K562 (cell line): ENCODE results near the gene GSTO2. TPM values are rescaled to one million over a fixed set of nuclear protein-coding genes. Genes with fewer than 3 reads are reported as not detected.

ENCODE experiments used
- CEBPG ChIP-seq, 3 experiments: fragments of 200-800 bp in 1 of 3; sonication (Bioruptor generic) in 1 of 3; sonication (generic) in 1 of 3; formaldehyde crosslinking in 1 of 3; IDR thresholded peaks in 2 of 3; conservative IDR thresholded peaks in 1 of 3; 2 replicates each; pipeline versions ENCODE4 v1.6.1 to v1.8.0; 2016 to 2022; ENCODE audit warnings: missing compliant biosample characterization in 2 of 3, missing genetic modification characterization in 2 of 3, mild to moderate bottlenecking in 1 of 3, missing genetic modification reagents in 1 of 3
- CXXC5 ChIP-seq: fragments of 250-450 bp; sonication (Bioruptor Pico); IDR thresholded peaks from 2 replicates; pipeline ENCODE4 v1.8.0; 2022; ENCODE audit warnings: inconsistent platforms, mild to moderate bottlenecking, moderate library complexity
- DMBX1 ChIP-seq: fragments of 250-450 bp; sonication (Bioruptor Pico); IDR thresholded peaks from 2 replicates; pipeline ENCODE4 v1.8.0; 2022; ENCODE audit warnings: inconsistent platforms, mild to moderate bottlenecking, moderate library complexity, borderline replicate concordance
- FOXA3 ChIP-seq, 2 experiments: fragments of 450-650 bp in 1 of 2; sonication (generic) in 1 of 2; formaldehyde crosslinking; IDR thresholded peaks in 1 of 2; conservative IDR thresholded peaks in 1 of 2; 2 replicates each; pipeline versions ENCODE4 v1.4.0 to v1.8.0; 2020 to 2022; ENCODE audit warnings: mild to moderate bottlenecking in 2 of 2, missing genetic modification reagents in 1 of 2
- GTF2F1 ChIP-seq: IDR thresholded peaks from 2 replicates; pipeline ENCODE4 v1.6.1; 2011; ENCODE audit warnings: low read depth, low read length, improper control_type of control experiment
- MCM7 ChIP-seq, 2 experiments: fragments of 450-650 bp; IDR thresholded peaks; 2 replicates each; pipeline ENCODE4 v1.6.1; 2016 to 2018
- NCOA4 ChIP-seq: fragments of 450-650 bp; IDR thresholded peaks from 2 replicates; pipeline ENCODE4 v1.6.1; 2018; ENCODE audit warnings: mild to moderate bottlenecking; ENCODE audit not compliant: partially characterized antibody
- PURB ChIP-seq: sonication (generic); formaldehyde crosslinking; IDR thresholded peaks from 2 replicates; pipeline ENCODE4 v1.9.0; 2021; ENCODE audit warnings: low read depth, mild to moderate bottlenecking, missing genetic modification reagents
- RBM14 ChIP-seq: fragments of 200-400 bp; formaldehyde crosslinking; IDR thresholded peaks from 2 replicates; pipeline ENCODE4 v1.6.1; 2018; ENCODE audit warnings: low read depth, mild to moderate bottlenecking, low read length, moderate library complexity, borderline replicate concordance; ENCODE audit not compliant: insufficient read depth
- SIRT6 ChIP-seq: IDR thresholded peaks from one replicate; pipeline ENCODE4 v1.6.1; 2012; ENCODE audit warnings: low read depth, mild to moderate bottlenecking, control low read depth, inconsistent platforms, low read length, moderate library complexity
- SMAD4 ChIP-seq: fragments of 250-450 bp; sonication (Bioruptor Pico); conservative IDR thresholded peaks from 2 replicates; pipeline ENCODE4 v1.8.0; 2021; ENCODE audit warnings: inconsistent platforms, mild to moderate bottlenecking, moderate library complexity
- SMARCA4 ChIP-seq: fragments of 450-650 bp; IDR thresholded peaks from 2 replicates; pipeline ENCODE4 v1.6.1; 2016
- SOX6 ChIP-seq: fragments of 450-650 bp; IDR thresholded peaks from 2 replicates; pipeline ENCODE4 v1.6.1; 2014; ENCODE audit warnings: mild to moderate bottlenecking
- ZFP1 ChIP-seq: fragments of 450-650 bp; formaldehyde crosslinking; IDR thresholded peaks from 2 replicates; pipeline ENCODE4 v1.4.0; 2020; ENCODE audit warnings: mild to moderate bottlenecking, mixed read lengths
- ZNF197 ChIP-seq: fragments of 200-800 bp; sonication (Bioruptor generic); IDR thresholded peaks from 2 replicates; pipeline ENCODE4 v1.6.1; 2016; ENCODE audit warnings: low read depth, missing genetic modification characterization, missing compliant biosample characterization
- ZNF780A ChIP-seq: fragments of 250-450 bp; sonication (Bioruptor Pico); IDR thresholded peaks from 2 replicates; pipeline ENCODE4 v1.5.0; 2021; ENCODE audit warnings: mild to moderate bottlenecking
- ZNF830 ChIP-seq: fragments of 250-450 bp; sonication (Bioruptor Pico); IDR thresholded peaks from 2 replicates; pipeline ENCODE4 v1.5.0; 2021; ENCODE audit warnings: mild to moderate bottlenecking
- polyA plus RNA-seq, 8 experiments: library from polyadenylated mRNA; depleted of rRNA in 4 of 8; stranded (reverse) in 5 of 8; unstranded in 3 of 8; fragments of >200 nt; fragmentation: Nextera tagmentation in 2 of 8; fragmentation: Illumina TruSeq in 1 of 8; extraction: Ambion mirVana in 2 of 8; extraction: Trizol in 1 of 8; gene quantifications; 2 replicates each; pipeline versions ENCODE4 v1.2.1 to v1.2.3, GENCODE V29; 2011 to 2014; ENCODE audit warnings: inconsistent platforms in 1 of 8, missing spikeins in 1 of 8
- total RNA-seq, 7 experiments: library from RNA; depleted of rRNA in 6 of 7; stranded (reverse); fragments of >200 nt in 6 of 7; fragmentation: Illumina TruSeq in 2 of 7; extraction: Trizol in 2 of 7; gene quantifications; 2 replicates each; pipeline versions ENCODE4 v1.2.1 to v1.2.3, GENCODE V29; 2011 to 2021; ENCODE audit warnings: low replicate concordance in 1 of 7
- TF ChIP-seq, protein P1 (sequence below): fragments of 450-650 bp; formaldehyde crosslinking; IDR thresholded peaks from 2 replicates; pipeline ENCODE4 v1.4.0; 2022; ENCODE audit warnings: mild to moderate bottlenecking, moderate library complexity
- TF ChIP-seq, protein P2 (sequence below): sonication (generic); formaldehyde crosslinking; IDR thresholded peaks from 2 replicates; pipeline ENCODE4 v1.8.0; 2022; ENCODE audit warnings: mild to moderate bottlenecking, missing genetic modification reagents
- TF ChIP-seq, protein P3 (sequence below): fragments of 450-650 bp; IDR thresholded peaks from 2 replicates; pipeline ENCODE4 v1.6.1; 2016; ENCODE audit warnings: low read depth

GSTO2 gene
- total and polyA plus RNA-seq, 9 of the 15 experiments (the other 6 are each of a cell fraction or from before 2014, with no cell fraction given), result 0.18 to 1.8 (median 0.90) TPM

DNA sequence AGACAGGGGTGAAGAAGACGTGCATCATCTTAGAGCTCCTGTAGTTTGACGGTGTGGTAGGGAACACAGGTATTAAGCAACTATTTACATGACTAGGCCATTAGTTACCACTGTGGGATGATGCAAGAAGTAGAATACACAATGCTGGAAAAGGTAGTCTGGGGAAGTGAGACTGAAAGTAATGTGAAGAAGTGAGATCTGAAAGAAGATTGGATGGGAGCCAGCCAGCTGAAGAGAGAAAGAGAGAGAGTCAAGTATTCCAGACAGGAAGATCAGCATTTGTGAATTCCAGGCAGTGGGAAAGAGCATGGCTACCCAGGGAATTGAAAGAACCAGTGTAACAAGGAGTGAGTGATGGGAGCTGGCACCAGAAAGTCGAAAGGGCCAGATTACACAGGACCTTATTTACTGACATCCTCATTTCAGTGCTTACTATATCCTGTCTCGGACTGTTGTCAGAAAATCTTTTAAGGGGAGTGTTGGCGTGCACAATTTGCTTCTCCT is 80.7 kb downstream of the GSTO2 start (continued):
- TF ChIP-seq NCOA4 (no peak), SOX6 (peak; percentile 74; the same call in 1 of the 2 replicates), MCM7 (IDR thresholded peaks at IDR 0.05) (no peak), FOXA3 (CRISPR knock-in tag; conservative IDR thresholded peaks at IDR 0.05 in 1 of 2, IDR thresholded peaks at IDR 0.05 in 1 of 2) (no peak), ZNF830 (CRISPR knock-in tag) (no peak), SMAD4 (CRISPR knock-in tag) (peak; percentile 66), ZNF780A (CRISPR knock-in tag) (no peak), ZFP1 (CRISPR knock-in tag) (no peak), ZNF197 (CRISPR knock-in tag) (no peak), SIRT6 (no peak), SMARCA4 (peak; percentile 44; the same call in 1 of the 2 replicates), RBM14 (no peak), CXXC5 (CRISPR knock-in tag) (no peak), DMBX1 (CRISPR knock-in tag) (no peak), GTF2F1 (no peak), CEBPG (CRISPR knock-in tag; IDR thresholded peaks at IDR 0.05) (peak; percentile 90), CEBPG (tag; conservative IDR thresholded peaks at IDR 0.05 in 1 of 2, IDR thresholded peaks at IDR 0.05 in 1 of 2) (peak; percentile 96), PURB (no peak)
- TF ChIP-seq, protein P1, sequence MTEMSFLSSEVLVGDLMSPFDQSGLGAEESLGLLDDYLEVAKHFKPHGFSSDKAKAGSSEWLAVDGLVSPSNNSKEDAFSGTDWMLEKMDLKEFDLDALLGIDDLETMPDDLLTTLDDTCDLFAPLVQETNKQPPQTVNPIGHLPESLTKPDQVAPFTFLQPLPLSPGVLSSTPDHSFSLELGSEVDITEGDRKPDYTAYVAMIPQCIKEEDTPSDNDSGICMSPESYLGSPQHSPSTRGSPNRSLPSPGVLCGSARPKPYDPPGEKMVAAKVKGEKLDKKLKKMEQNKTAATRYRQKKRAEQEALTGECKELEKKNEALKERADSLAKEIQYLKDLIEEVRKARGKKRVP (CRISPR knock-in tag), result peak; percentile 51; the same call in 1 of the 2 replicates
- TF ChIP-seq, protein P2, sequence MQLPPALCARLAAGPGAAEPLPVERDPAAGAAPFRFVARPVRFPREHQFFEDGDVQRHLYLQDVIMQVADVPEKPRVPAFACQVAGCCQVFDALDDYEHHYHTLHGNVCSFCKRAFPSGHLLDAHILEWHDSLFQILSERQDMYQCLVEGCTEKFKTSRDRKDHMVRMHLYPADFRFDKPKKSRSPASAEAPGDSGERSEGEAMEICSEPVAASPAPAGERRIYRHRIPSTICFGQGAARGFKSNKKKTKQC, result no peak
- TF ChIP-seq, protein P3, sequence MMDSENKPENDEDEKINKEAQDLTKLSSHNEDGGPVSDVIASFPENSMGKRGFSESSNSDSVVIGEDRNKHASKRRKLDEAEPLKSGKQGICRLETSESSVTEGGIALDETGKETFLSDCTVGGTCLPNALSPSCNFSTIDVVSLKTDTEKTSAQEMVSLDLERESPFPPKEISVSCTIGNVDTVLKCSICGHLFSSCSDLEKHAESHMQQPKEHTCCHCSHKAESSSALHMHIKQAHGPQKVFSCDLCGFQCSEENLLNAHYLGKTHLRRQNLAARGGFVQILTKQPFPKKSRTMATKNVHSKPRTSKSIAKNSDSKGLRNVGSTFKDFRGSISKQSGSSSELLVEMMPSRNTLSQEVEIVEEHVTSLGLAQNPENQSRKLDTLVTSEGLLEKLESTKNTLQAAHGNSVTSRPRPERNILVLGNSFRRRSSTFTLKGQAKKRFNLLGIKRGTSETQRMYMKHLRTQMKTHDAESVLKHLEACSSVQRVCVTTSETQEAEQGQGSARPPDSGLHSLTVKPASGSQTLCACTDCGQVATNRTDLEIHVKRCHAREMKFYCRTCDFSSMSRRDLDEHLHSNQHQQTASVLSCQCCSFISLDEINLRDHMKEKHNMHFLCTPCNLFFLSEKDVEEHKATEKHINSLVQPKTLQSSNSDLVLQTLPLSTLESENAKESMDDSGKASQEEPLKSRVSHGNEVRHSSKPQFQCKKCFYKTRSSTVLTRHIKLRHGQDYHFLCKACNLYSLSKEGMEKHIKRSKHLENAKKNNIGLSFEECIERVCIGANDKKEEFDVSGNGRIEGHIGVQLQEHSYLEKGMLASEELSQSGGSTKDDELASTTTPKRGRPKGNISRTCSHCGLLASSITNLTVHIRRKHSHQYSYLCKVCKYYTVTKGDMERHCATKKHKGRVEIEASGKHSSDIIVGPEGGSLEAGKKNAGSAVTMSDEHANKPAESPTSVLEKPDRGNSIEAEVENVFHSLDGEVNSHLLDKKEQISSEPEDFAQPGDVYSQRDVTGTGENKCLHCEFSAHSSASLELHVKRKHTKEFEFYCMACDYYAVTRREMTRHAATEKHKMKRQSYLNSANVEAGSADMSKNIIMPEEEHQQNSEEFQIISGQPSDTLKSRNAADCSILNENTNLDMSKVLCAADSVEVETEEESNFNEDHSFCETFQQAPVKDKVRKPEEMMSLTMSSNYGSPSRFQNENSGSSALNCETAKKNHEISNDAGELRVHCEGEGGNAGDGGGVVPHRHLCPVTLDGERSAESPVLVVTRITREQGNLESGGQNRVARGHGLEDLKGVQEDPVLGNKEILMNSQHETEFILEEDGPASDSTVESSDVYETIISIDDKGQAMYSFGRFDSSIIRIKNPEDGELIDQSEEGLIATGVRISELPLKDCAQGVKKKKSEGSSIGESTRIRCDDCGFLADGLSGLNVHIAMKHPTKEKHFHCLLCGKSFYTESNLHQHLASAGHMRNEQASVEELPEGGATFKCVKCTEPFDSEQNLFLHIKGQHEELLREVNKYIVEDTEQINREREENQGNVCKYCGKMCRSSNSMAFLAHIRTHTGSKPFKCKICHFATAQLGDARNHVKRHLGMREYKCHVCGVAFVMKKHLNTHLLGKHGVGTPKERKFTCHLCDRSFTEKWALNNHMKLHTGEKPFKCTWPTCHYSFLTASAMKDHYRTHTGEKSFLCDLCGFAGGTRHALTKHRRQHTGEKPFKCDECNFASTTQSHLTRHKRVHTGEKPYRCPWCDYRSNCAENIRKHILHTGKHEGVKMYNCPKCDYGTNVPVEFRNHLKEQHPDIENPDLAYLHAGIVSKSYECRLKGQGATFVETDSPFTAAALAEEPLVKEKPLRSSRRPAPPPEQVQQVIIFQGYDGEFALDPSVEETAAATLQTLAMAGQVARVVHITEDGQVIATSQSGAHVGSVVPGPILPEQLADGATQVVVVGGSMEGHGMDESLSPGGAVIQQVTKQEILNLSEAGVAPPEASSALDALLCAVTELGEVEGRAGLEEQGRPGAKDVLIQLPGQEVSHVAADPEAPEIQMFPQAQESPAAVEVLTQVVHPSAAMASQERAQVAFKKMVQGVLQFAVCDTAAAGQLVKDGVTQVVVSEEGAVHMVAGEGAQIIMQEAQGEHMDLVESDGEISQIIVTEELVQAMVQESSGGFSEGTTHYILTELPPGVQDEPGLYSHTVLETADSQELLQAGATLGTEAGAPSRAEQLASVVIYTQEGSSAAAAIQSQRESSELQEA, result no peak
